Ovary (tissue), 3 donors: Measurements from ENCODE around the gene PAK1.

ENCODE experiments used
- CTCF ChIP-seq, 3 donors: fragments of 450-650 bp in 2 of 3; fragments of 200-600 bp in 1 of 3; IDR thresholded peaks; one replicate each; pipeline versions ENCODE4 v1.5.1 to v1.8.0; 2016 to 2022; ENCODE audit warnings: antibody characterized with exemption in 3 of 3, mild to moderate bottlenecking in 1 of 3
- EP300 ChIP-seq: sonication (generic); formaldehyde crosslinking; IDR thresholded peaks from one replicate; pipeline ENCODE4 v1.6.1; 2017; ENCODE audit warnings: antibody characterized with exemption
- donor health status: DM: no; HTN: no; CAD: no.

- TF ChIP-seq EP300 (no peak), CTCF (IDR thresholded peaks at IDR 0.05) (no peak)
Measured at GRCh38 chr11:77311701-77312100, 162.2 kb downstream of the PAK1 start.
